ENCODE data around the gene ATP11A.
"Not testable (repeated sequence)": the region's sequence is repeated elsewhere in the genome, so short reads cannot be mapped to it uniquely, and the experiment has no call there.

The ATP11A gene

DNA sequence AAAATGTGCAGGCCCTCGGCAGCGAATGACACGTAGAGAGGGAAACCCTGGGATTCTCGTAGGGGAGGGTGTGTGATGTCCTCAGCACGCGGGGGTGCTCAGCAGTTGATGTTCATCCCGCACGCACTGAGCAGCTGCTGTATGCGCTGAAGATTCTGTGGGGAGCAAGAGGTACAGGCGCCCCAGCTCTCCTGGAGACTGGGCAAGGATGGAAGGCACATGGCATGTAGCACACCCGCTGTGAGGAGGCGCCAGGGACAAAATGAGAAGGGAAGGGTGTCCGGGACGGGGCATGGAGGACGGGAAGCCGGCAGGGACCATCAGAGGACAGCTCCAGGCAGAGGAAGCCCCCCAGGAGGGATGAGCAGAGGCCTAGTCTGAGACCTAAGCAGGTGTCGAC lies 15.4 kb downstream of the ATP11A start:
- no peak overlapping the region for H3K9ac ChIP-seq (ENCODE audit: low read length)
- no peaks in the 10 kb centered on the region for H3K36me3 ChIP-seq (ENCODE audit: control insufficient read depth, insufficient read depth, low read length, severe bottlenecking)
- no peaks in the 10 kb centered on the region for H3K4me1 ChIP-seq (ENCODE audit: control insufficient read depth, insufficient read depth, low read length)
- no peaks in the 10 kb centered on the region for H3K9me3 ChIP-seq (ENCODE audit: control insufficient read depth, low read length)
- DNase-seq (ENCODE audit: low read depth) = no peak
- no peak overlapping the region for H3K4me3 ChIP-seq (ENCODE audit: low read length)
- no peaks in the 10 kb centered on the region for H3K27me3 ChIP-seq (replicated peaks; ENCODE audit: control insufficient read depth, insufficient read depth, low read length)

DNA sequence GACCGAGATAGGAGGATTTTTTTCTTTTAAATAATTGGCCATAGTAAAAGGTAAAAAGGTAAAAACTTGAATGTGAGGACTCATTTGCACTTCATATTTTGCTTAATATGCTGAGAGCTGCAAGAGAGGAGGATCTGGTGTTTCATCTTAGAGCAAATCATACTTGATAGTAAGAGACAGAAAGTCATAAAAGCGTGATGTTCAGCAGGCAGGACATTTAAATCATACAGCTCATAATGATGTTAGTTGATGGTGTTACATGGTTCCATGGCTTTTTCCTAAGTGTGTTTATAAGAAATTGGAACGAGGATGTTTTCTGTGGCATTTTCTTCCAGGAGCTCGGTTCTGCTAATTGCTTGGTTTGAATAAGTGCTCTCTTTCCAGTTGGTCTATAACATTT lies 16.3 kb downstream of the ATP11A start:
- Histone ChIP-seq H3K9me3 (ENCODE audit: control insufficient read depth, low read length) (no peaks in the 10 kb centered on the region), H3K4me3 (ENCODE audit: low read length) (no peak overlapping the region), H3K36me3 (ENCODE audit: control insufficient read depth, insufficient read depth, low read length, severe bottlenecking) (no peaks in the 10 kb centered on the region), H3K9ac (ENCODE audit: low read length) (no peak overlapping the region), H3K27me3 (replicated peaks; ENCODE audit: control insufficient read depth, insufficient read depth, low read length) (no peaks in the 10 kb centered on the region), H3K4me1 (ENCODE audit: control insufficient read depth, insufficient read depth, low read length) (peaks cover 1% of the 10 kb centered on the region)
- DNase-seq (ENCODE audit: low read depth) = no peak

- no peaks in the 10 kb centered on the region for H3K36me3 ChIP-seq (ENCODE audit: control insufficient read depth, insufficient read depth, low read length, severe bottlenecking)
- peaks cover 15% of the 10 kb centered on the region for H3K4me1 ChIP-seq (ENCODE audit: control insufficient read depth, insufficient read depth, low read length)
- H3K9ac ChIP-seq (ENCODE audit: low read length) = no peak overlapping the region
- H3K27me3 ChIP-seq (replicated peaks; ENCODE audit: control insufficient read depth, insufficient read depth, low read length) = no peaks in the 10 kb centered on the region
- H3K4me3 ChIP-seq (ENCODE audit: low read length) = no peak overlapping the region
- no peak for DNase-seq (ENCODE audit: low read depth)
- no peaks in the 10 kb centered on the region for H3K9me3 ChIP-seq (ENCODE audit: control insufficient read depth, low read length)
Measured at GRCh38 chr13:112708560-112709240, 18.9 kb downstream of the ATP11A start.

- H3K4me1 ChIP-seq (ENCODE audit: control insufficient read depth, insufficient read depth, low read length) = peaks cover 15% of the 10 kb centered on the region
- H3K36me3 ChIP-seq (ENCODE audit: control insufficient read depth, insufficient read depth, low read length, severe bottlenecking); H3K4me3 ChIP-seq (ENCODE audit: low read length); H3K27me3 ChIP-seq (replicated peaks; ENCODE audit: control insufficient read depth, insufficient read depth, low read length); DNase-seq (ENCODE audit: low read depth); H3K9ac ChIP-seq (ENCODE audit: low read length); H3K9me3 ChIP-seq (ENCODE audit: control insufficient read depth, low read length): not testable (repeated sequence)
Measured at GRCh38 chr13:112709316-112709715, 19.5 kb downstream of the ATP11A start.

- H3K36me3 ChIP-seq (ENCODE audit: control insufficient read depth, insufficient read depth, low read length, severe bottlenecking) = no peaks in the 10 kb centered on the region
- H3K27me3 ChIP-seq (replicated peaks; ENCODE audit: control insufficient read depth, insufficient read depth, low read length) = no peaks in the 10 kb centered on the region
- no peak overlapping the region for H3K4me3 ChIP-seq (ENCODE audit: low read length)
- no peak overlapping the region for H3K9ac ChIP-seq (ENCODE audit: low read length)
- no peaks in the 10 kb centered on the region for H3K9me3 ChIP-seq (ENCODE audit: control insufficient read depth, low read length)
- peaks cover 15% of the 10 kb centered on the region for H3K4me1 ChIP-seq (ENCODE audit: control insufficient read depth, insufficient read depth, low read length)
- no peak for DNase-seq (ENCODE audit: low read depth)
Measured at GRCh38 chr13:112709825-112710783, 20.3 kb downstream of the ATP11A start.

DNA sequence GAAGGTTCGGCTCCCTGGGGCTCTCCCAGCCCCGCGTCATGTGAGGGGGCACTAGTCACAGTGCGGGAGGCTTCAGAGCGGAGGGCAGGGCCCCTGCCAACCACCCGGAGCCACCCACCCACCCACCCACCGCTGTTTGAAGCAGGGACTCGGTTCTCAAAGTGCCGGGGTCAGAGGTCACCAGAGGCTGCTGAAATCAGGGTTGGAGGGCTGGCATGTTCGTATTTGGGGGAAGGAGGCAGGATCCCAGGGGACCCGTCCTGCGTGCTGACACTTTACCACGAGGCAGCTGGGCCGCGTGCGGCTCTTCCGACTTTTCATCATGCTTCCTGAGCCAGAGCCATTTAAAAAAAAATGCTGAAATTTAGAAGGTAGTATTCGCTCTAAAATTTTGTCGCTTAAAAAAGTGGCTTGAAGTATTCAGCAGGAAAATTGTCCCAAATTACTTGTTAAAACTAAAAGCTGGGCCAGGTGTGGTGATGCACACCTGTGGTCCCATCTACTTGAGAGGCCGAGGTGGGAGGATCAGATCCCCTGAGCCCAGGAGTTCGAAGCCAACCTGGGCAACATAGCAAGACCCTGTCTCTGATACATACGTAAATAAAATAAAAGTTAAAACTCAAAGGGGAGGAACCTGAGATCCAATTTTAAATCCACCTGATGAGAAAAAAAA lies 21.2 kb downstream of the ATP11A start:
- no peaks in the 10 kb centered on the region for H3K27me3 ChIP-seq (replicated peaks; ENCODE audit: control insufficient read depth, insufficient read depth, low read length)
- peak overlapping the region; percentile 81 for H3K4me3 ChIP-seq (ENCODE audit: low read length)
- H3K9ac ChIP-seq (ENCODE audit: low read length) = peak overlapping the region; percentile 77
- no peak for DNase-seq (ENCODE audit: low read depth)
- no peaks in the 10 kb centered on the region for H3K9me3 ChIP-seq (ENCODE audit: control insufficient read depth, low read length)
- H3K36me3 ChIP-seq (ENCODE audit: control insufficient read depth, insufficient read depth, low read length, severe bottlenecking) = no peaks in the 10 kb centered on the region
- peaks cover 15% of the 10 kb centered on the region for H3K4me1 ChIP-seq (ENCODE audit: control insufficient read depth, insufficient read depth, low read length)

DNA sequence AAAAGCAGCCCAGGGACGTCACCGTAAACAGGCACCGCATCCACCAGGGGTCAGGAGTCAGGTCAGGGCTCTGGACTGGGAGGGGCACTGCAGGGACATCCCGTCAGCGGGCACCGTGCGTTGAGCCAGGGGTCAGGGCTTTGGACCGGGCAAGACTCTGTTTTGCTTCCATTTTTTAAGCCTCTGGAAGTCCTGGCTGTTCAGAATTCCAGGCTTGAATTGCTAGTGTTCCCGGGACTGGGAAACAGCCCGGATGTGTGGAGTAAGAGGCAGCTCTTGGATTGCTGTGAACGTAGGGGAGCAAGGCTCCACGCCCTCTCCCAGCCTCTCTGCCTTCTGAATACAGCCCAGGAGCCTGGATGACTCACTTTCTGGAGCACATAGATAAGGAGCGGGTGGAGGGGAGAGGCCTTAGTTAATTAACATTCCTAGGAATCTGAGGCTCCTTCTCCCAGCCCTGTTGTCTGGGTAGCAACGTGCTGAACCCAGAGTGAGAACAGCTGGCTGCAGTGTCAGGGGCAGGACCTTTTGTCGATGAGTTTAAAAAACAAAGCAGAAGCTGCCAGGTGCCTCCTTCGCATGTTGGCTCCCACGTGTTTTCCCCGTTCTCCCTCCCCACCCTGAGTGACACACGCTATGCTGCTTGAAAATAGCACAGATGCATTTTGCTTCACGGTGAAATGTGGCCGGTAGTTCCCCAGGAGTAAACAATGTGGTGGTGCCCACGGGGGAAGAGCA lies 21.9 kb downstream of the ATP11A start:
- peaks cover 15% of the 10 kb centered on the region for H3K4me1 ChIP-seq (ENCODE audit: control insufficient read depth, insufficient read depth, low read length)
- H3K27me3 ChIP-seq (replicated peaks; ENCODE audit: control insufficient read depth, insufficient read depth, low read length) = no peaks in the 10 kb centered on the region
- no peaks in the 10 kb centered on the region for H3K9me3 ChIP-seq (ENCODE audit: control insufficient read depth, low read length)
- DNase-seq (ENCODE audit: low read depth) = peak; percentile 93
- H3K9ac ChIP-seq (ENCODE audit: low read length) = peak overlapping the region; percentile 77
- no peaks in the 10 kb centered on the region for H3K36me3 ChIP-seq (ENCODE audit: control insufficient read depth, insufficient read depth, low read length, severe bottlenecking)
- peak overlapping the region; percentile 81 for H3K4me3 ChIP-seq (ENCODE audit: low read length)

DNA sequence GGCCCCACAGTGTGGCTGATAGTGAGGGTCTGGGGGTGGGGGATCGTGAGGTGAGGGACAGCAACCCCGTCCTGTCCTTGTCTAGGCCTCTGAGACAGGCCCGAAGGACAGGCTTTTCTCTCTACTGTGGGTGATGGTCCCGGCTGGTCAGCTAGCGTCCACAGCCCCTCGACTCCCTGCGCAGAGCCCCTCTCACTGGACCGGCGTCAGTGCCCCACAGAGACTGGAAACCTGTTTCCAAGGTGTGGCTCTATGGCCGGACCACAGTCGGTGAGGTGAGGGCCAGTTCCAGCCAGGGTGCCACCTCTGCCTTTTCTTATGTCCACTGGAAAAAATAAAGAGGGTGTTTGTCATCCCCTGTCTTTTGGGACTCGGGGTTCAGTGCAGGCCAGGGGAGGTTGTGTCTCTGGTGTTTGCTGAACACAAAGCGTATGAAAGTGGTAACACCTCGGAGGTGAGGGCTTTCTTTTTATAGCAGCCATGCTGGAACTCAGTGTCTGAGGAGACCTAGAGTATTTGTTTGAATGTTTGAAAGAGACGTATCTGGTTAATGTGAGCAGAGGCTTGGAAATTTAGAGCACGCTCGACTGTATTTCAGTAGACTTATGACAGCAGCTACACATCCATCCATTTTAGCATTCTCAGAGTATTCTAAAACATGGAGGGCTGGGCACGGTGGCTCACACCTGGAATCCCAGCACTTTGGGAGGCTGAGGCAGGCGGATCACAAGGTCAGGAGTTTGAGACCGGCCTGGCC lies 22.8 kb downstream of the ATP11A start:
- no peaks in the 10 kb centered on the region for H3K27me3 ChIP-seq (replicated peaks; ENCODE audit: control insufficient read depth, insufficient read depth, low read length)
- peaks cover 15% of the 10 kb centered on the region for H3K4me1 ChIP-seq (ENCODE audit: control insufficient read depth, insufficient read depth, low read length)
- H3K36me3 ChIP-seq (ENCODE audit: control insufficient read depth, insufficient read depth, low read length, severe bottlenecking) = no peaks in the 10 kb centered on the region
- H3K9ac ChIP-seq (ENCODE audit: low read length) = peak overlapping the region; percentile 14
- DNase-seq (ENCODE audit: low read depth) = no peak
- no peaks in the 10 kb centered on the region for H3K9me3 ChIP-seq (ENCODE audit: control insufficient read depth, low read length)
- H3K4me3 ChIP-seq (ENCODE audit: low read length) = no peak overlapping the region

GRCh38 chr13:112713517-112714253 lies 23.8 kb downstream of the ATP11A start:
- DNase-seq (ENCODE audit: low read depth) = no peak

More at GRCh38 chr13:112713517-112714253, 23.8 kb downstream of the ATP11A start:
- Histone ChIP-seq H3K9me3 (ENCODE audit: control insufficient read depth, low read length) (no peaks in the 10 kb centered on the region), H3K4me3 (ENCODE audit: low read length) (no peak overlapping the region), H3K9ac (ENCODE audit: low read length) (no peak overlapping the region), H3K4me1 (ENCODE audit: control insufficient read depth, insufficient read depth, low read length) (peaks cover 15% of the 10 kb centered on the region), H3K27me3 (replicated peaks; ENCODE audit: control insufficient read depth, insufficient read depth, low read length) (no peaks in the 10 kb centered on the region), H3K36me3 (ENCODE audit: control insufficient read depth, insufficient read depth, low read length, severe bottlenecking) (no peaks in the 10 kb centered on the region)
